Glomerular visceral epithelial cell (primary cell): ENCODE data around the gene IGFBP4.

ENCODE experiments used
- DNase-seq: peaks from one replicate; pipeline ENCODE4 v3.0.0-alpha.2; 2016; ENCODE audit errors: extremely low spot score

Gene IGFBP4

GRCh38 chr17:40456396-40456951 is 13.2 kb downstream of the IGFBP4 start:
- DNase-seq: no peak

- DNase-seq: no peak
Measured at GRCh38 chr17:40457369-40457768, 14.1 kb downstream of the IGFBP4 start.

DNA sequence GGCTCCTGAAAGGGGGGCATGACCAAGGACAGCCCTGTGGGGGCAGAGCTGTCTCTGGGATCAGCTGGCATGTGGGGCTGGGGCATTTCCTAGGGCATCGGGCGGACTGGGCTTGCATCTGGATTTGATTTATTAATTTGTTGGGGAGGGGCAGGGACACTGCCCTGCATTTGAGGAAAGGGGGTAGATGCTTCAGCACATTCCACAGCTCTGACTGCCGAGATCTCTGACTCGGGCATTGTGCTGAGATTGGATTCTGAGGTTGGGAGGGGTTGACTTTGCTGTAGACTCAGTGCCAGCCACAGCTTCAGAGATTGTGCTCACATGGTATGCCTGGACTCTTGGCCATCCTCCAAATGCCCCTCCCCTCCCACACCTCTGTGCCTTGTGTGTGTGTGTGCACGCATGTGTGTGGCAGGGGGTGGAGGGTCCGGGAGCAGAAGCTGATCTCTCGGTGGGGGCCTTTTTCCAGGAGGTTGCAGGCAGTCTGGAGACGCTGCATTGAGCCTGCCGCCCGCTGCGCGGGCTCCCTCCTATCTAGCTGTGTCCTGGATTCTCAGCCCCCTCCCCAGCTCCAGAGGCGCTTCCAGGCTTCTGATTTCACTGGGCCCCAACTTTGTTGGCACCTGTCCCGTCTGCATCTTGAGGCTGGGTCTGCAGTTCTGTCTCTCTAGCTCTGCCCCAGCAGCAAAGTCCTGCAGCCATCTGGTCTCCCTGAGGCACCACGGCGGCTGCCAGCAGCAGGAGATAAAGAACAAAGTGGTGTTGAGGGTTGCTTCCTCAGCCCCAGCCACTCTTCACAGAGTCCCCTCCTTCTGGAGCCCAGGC is 14.9 kb downstream of the IGFBP4 start:
- DNase-seq: peak; percentile 37

GRCh38 chr17:40458851-40459482 is 15.7 kb downstream of the IGFBP4 start:
- DNase-seq: no peak

DNA sequence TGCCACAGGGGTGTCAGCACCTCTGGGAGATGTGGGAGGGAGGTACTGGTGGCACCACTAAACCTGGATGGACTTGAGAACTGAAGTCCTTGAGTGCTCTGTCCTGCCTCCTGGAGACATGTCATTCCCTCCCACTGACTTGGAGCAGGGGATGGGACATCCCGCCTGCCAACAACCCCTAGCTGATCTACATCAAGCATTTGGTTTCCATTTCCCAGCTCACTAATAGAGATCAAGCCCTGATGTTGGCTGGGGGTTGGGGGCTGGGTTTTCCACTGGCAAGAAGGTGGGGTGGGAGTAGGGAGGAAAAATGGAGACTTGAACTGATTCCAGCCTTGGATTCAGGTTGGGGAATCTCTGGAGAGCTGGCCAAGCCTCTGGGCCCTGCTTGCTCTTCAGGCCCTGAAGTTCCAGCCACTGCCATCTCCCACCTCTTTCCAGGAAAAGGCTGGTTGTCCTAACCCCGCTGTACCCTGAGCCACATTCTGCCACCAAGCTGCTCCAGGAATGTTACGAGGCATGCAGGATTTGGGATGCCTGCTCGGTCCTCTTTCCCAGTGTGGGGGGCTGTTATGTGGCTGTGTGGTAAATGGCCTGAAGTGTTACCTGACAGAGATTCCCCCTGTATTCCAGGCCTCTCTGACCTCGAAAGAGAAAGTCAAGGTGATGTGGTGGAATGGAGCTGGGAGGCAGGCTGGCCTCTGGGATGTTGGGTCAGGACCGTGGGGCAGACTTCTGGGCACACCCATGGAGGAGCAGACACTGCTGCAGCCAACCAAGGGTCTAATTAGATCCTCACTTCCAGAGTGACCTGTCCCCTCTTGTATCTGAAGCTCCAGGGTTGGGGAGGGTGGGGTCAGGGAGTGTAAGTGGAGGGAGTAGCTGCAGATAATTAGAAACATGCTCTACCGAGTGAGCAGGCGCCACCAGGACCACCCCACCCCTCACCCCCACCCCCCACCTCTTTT is 16.7 kb downstream of the IGFBP4 start:
- no peak for DNase-seq

GRCh38 chr17:40460604-40460967 is 17.3 kb downstream of the IGFBP4 start:
- DNase-seq: no peak

DNA sequence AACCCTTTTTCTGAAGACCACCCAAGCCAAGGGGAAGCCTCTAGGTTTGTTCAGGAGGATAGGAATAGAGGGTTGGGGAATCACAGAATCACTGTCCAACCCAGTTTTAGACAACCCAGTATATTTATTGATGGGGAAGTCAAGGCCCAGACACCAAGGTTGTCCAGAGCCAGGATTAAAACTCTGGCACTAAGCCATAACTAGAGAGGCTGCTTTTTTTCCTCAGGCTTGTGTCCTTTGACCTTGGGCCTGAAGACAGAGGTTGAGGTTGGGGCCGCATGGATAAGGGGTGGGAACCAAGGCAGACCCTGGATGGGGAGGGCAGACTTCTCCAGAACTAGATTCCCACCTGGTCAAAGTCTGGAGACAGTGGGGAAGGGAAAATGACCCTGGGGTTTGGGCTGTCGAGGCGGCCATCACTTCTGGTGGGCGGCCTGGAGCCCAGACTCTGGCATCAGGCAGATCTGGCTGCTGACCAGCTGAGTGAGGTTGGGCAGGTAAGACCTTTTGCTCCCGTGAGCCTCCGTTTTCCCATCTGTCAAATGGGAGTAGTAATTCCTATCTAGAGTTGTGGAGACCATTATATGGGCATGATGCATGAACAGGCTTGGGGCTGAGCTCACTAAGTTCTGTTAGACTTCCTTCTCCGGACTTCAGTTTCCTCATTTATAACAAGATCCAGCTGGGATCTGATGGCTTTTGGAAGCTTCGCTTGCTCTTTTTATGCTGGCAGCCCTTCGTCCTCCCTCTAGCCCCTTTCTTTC is 17.9 kb downstream of the IGFBP4 start:
- DNase-seq: no peak

DNA sequence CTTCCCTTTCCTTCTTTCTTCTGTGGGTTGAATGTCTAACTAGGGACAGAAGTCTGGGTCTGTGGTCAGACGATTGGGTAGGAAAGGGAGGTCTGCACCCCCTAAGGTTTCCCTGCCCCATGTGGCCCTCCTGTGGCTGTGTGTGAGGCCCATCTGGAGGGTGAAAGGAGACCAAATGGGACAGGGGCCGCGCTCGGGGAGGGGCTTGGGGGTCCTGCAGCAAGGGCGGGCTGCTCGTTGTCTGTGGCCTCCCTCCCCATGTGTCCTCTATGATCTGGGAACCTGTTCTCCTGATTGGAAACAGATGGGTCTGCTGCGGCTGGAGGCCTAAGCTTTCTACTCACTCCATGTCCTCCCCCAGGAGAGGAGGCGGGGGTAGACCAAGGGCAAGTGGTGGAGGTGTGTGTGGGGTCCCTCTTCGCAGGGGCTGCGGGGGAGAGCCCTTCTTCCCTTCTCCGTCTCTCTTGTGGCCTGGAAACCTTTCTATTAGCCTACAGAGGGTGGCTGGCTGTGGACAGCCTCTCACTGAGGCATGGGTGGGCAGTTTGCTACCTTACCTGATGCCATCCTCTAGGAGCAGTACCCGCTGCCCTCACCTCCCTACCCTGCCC is 18.6 kb downstream of the IGFBP4 start:
- DNase-seq: no peak

GRCh38 chr17:40462343-40463121 is 19.3 kb downstream of the IGFBP4 start:
- no peak for DNase-seq

GRCh38 chr17:40463122-40463550 is 19.9 kb downstream of the IGFBP4 start:
- DNase-seq: no peak

- DNase-seq: no peak
Measured at GRCh38 chr17:40464392-40464855, 21.2 kb downstream of the IGFBP4 start.

DNA sequence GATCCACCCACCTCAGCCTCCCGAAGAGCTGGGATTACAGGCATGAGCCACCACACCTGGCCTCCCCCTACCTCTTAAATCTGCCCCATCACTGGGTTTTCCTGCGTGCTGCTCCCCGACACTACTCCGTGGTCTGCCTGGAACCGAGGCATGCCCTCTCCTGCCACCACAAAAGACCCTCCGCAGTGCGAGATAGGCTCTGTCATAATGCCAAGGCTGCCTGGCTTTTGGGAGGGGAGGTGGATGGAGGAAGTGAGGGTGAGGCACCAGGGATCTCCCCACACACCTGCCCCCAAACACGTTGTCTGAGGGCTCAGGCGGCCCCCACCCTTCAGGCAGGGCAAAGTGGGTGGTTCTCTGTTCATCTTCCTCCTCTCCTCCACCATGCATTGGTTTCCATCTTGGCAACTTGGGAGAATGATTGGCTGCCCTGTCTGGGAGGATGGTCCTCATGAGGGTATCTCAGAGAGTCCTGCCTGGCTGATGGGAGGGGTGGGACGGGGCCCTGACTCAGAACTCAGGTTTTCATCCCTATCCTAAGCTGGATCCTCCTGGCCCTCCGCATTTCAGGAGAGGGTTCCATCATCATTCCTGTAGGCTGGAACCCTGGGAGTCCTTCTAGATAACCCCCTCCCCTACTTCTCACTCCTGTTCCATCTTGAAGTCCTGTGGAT is 23.2 kb downstream of the IGFBP4 start:
- no peak for DNase-seq

- DNase-seq: no peak
Measured at GRCh38 chr17:40467281-40467867, 24.1 kb downstream of the IGFBP4 start.

DNA sequence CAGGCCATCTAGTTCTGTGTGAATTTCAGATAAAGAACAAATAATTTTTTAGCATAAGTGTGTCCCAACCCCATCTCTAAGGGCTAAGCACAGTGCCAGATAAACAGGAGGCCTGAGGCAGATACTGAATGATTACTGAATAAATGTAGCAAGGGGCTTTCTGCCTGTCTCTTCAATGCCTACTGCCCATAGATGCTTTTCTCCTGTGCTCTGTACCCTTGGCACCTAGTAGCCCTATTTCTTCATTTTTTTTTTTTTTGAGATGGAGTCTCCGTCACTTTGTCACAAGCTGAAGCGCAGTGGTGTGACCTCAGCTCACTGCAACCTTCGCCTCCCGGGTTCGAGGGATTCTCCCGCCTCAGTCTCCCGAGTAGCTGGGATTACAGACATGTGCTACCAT is 25.3 kb downstream of the IGFBP4 start:
- DNase-seq: no peak

- DNase-seq: no peak
Measured at GRCh38 chr17:40469805-40470675, 26.8 kb downstream of the IGFBP4 start.

DNA sequence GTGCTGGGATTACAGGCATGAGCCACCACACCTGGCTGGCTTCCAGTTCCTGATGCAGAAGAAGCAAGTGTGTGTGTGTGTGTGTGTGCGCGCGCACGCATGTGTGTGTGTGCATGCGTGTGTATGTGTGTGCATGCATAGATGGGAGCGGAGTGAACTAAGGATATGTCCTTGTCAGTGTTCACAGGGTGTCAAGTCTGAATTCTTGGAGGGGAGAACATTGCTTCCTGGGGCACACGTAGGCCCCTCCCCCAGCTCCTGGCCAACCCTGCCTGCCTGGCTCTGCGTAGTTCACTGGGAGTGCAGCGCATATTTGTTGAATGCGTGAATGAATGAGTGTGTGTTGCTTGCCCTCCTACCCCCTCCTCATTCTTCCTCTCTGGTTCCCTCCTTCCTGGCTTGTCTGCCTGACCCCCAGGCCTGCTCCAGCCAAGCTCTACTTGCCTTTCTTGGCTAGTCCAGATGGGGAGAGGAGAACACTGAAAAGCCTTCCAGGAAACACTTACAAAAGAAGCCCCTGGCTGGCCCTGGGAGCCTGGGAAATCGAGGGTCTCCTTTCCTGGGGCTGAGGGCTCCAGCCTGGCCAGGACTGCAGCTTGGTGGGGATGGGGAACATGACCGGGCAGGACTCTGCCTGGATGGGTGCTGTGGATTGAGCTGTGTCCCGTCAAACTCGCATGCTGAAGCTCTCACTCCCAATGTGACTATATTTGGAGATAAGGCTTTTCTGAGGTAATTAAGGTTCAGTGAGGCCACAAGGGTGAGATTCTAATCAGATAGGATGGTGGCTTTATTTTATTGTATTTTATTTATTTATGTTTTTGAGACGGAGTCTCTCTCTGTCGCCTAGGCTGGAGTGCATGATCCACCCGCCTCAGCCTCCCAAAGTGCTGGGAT is 27.9 kb downstream of the IGFBP4 start:
- DNase-seq: no peak
